ENCODE results near the gene SYNE1.

DNA sequence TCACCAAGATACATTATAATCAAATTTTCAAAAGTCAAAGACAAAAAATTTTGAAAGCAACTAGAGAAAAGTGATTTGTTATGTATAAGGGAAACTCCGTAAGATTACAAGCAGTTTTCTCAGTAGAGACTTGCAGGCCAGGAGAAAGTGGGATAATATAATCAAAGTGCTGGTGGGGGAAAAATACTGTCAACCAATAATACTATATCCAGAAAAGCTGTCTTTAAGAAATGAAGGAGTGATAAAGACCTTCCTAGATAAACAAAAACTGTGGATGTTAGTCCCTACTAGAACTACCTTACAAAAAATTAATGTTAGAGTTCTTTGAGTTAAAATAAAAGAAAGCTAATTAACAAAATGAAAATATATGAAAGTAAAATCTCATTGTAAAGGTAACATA is 79.7 kb downstream of the SYNE1 start:
- TF ChIP-seq, protein P1, sequence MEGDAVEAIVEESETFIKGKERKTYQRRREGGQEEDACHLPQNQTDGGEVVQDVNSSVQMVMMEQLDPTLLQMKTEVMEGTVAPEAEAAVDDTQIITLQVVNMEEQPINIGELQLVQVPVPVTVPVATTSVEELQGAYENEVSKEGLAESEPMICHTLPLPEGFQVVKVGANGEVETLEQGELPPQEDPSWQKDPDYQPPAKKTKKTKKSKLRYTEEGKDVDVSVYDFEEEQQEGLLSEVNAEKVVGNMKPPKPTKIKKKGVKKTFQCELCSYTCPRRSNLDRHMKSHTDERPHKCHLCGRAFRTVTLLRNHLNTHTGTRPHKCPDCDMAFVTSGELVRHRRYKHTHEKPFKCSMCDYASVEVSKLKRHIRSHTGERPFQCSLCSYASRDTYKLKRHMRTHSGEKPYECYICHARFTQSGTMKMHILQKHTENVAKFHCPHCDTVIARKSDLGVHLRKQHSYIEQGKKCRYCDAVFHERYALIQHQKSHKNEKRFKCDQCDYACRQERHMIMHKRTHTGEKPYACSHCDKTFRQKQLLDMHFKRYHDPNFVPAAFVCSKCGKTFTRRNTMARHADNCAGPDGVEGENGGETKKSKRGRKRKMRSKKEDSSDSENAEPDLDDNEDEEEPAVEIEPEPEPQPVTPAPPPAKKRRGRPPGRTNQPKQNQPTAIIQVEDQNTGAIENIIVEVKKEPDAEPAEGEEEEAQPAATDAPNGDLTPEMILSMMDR (IDR thresholded peaks at IDR 0.05) = no peak
- TF ChIP-seq POLR2A (IDR thresholded peaks at IDR 0.05) = no peak
